HCT116 (cell line): ENCODE results near the gene SDK2. TPM values are rescaled to one million over a fixed set of nuclear protein-coding genes. Genes with fewer than 3 reads are reported as not detected.

Experiments used
- ATAC-seq: fragments of 200-7000 bp; cut with Tn5 transposase; 2 replicates; pipeline ENCODE4 v1.9.1; 2020; ENCODE audit warnings: mild to moderate bottlenecking, moderate library complexity
- BruUV-seq: library from RNA; stranded (reverse); fragments of 400-500 nt; replicated peaks from 2 replicates; lab custom pipeline; 2021; lab: Mats Ljungman, UMichigan
- CTCF ChIA-PET: fragments of 300-600 bp; sonication (Branson Sonifier 250); formaldehyde crosslinking; loops from one replicate; lab custom pipeline; 2021; ENCODE audit warnings: antibody characterized with exemption; lab: Charles Lee
- POLR2A ChIA-PET: fragments of 300-600, 350-600 bp; sonication (Branson Sonifier 250); formaldehyde crosslinking; loops from one replicate; lab custom pipeline; 2021; ENCODE audit warnings: antibody characterized with exemption; lab: Charles Lee
- RAD21 ChIA-PET, 2 experiments: fragments of 300-600 bp; sonication (Branson Sonifier 250); formaldehyde crosslinking; loops; one replicate each; lab custom pipeline; 2023; ENCODE audit warnings: low total read pairs in 2 of 2; ENCODE audit not compliant: uncharacterized antibody in 2 of 2, unreplicated experiment in 2 of 2, low non-redundant PET in 1 of 2; lab: Charles Lee
- DNase-seq: peaks from one replicate; pipeline ENCODE4 v3.0.0-alpha.2; 2010; ENCODE audit warnings: low read depth, low spot score
- H2AFZ ChIP-seq: fragments of 200-600 bp; shearing (Covaris generic), sonication (generic); 2 replicates; pipeline ENCODE4 v1.6.1; 2017; ENCODE audit warnings: low read depth, mixed run types, mixed read lengths, antibody characterized with exemption, low read length; ENCODE audit not compliant: poor library complexity, severe bottlenecking
- H3K27ac ChIP-seq: 2 replicates; pipeline ENCODE4 v1.5.1; 2012; ENCODE audit warnings: low read depth, low read length
- H3K27me3 ChIP-seq: fragments of 200-600 bp; sonication (generic); 2 replicates; pipeline ENCODE4 v1.6.1; 2016; ENCODE audit warnings: mixed run types, low read length, mixed read lengths; ENCODE audit not compliant: insufficient read depth
- H3K36me3 ChIP-seq, 2 experiments: fragments of 200-500 bp in 1 of 2; fragments of 200-600 bp in 1 of 2; sonication (Bioruptor generic) in 1 of 2; sonication (generic) in 1 of 2; 2 replicates each; pipeline versions ENCODE4 v1.5.1 to v1.6.1; 2014 to 2016; ENCODE audit warnings: low read length in 2 of 2, inconsistent platforms in 1 of 2, mixed read lengths in 1 of 2, mixed run types in 1 of 2; ENCODE audit not compliant: insufficient read depth in 2 of 2, control insufficient read depth in 1 of 2
- H3K4me1 ChIP-seq, 2 experiments: fragments of 200-600 bp in 1 of 2; sonication (generic) in 1 of 2; 2 replicates each; pipeline versions ENCODE4 v1.5.1 to v1.6.1; 2012 to 2017; ENCODE audit warnings: low read length in 2 of 2, inconsistent platforms in 1 of 2, mild to moderate bottlenecking in 1 of 2, mixed read lengths in 1 of 2, mixed run types in 1 of 2, moderate library complexity in 1 of 2; ENCODE audit not compliant: insufficient read depth in 2 of 2, control insufficient read depth in 1 of 2
- H3K4me2 ChIP-seq: fragments of 200-600 bp; sonication (generic); 2 replicates; pipeline ENCODE4 v1.6.1; 2017; ENCODE audit warnings: mixed run types, low read length, mixed read lengths
- H3K4me3 ChIP-seq, 2 experiments: fragments of 200-600 bp in 1 of 2; sonication (generic) in 1 of 2; replicated peaks in 1 of 2; 2 replicates each; pipeline ENCODE4 v1.5.1; 2011 to 2016; ENCODE audit warnings: low read length in 2 of 2, control low read depth in 1 of 2, low read depth in 1 of 2, mild to moderate bottlenecking in 1 of 2, mixed read lengths in 1 of 2, mixed run types in 1 of 2
- H3K79me2 ChIP-seq: fragments of 200-600 bp; sonication (generic); 2 replicates; pipeline ENCODE4 v1.6.1; 2017; ENCODE audit warnings: mild to moderate bottlenecking, mixed run types, low read length, moderate library complexity, mixed read lengths; ENCODE audit not compliant: insufficient read depth
- H3K9ac ChIP-seq: fragments of 200-600 bp; sonication (generic); 2 replicates; pipeline ENCODE4 v1.6.1; 2016; ENCODE audit warnings: low read length, mixed read lengths
- H3K9me2 ChIP-seq: fragments of 200-600 bp; sonication (generic), shearing (Covaris generic); 2 replicates; pipeline ENCODE4 v1.6.1; 2017; ENCODE audit warnings: mixed run types, mild to moderate bottlenecking, moderate library complexity; ENCODE audit not compliant: insufficient read depth
- H3K9me3 ChIP-seq, 2 experiments: fragments of 200-500 bp in 1 of 2; fragments of 200-600 bp in 1 of 2; sonication (Bioruptor generic) in 1 of 2; sonication (generic) in 1 of 2; 2 replicates each; pipeline ENCODE4 v1.6.1; 2014 to 2017; ENCODE audit warnings: low read length in 2 of 2, mixed read lengths in 2 of 2, inconsistent platforms in 1 of 2, low read depth in 1 of 2, mild to moderate bottlenecking in 1 of 2, mixed run types in 1 of 2, moderate library complexity in 1 of 2; ENCODE audit not compliant: control insufficient read depth in 1 of 2, insufficient read depth in 1 of 2
- H4K20me1 ChIP-seq: fragments of 200-600 bp; sonication (generic), shearing (Covaris generic); 2 replicates; pipeline ENCODE4 v1.6.1; 2017; ENCODE audit warnings: mixed run types, mild to moderate bottlenecking, moderate library complexity; ENCODE audit not compliant: insufficient read depth
- ATF3 ChIP-seq: IDR thresholded peaks from 2 replicates; pipeline ENCODE4 v1.6.1; 2012
- CBX3 ChIP-seq: IDR thresholded peaks from 2 replicates; pipeline ENCODE4 v1.6.1; 2012; ENCODE audit warnings: low read depth
- ELF1 ChIP-seq: IDR thresholded peaks from 2 replicates; pipeline ENCODE4 v1.6.1; 2012; ENCODE audit warnings: low read depth, borderline replicate concordance
- EZH2 ChIP-seq: fragments of 200-600 bp; sonication (generic); IDR thresholded peaks from 2 replicates; pipeline ENCODE4 v1.6.1; 2017; ENCODE audit warnings: antibody characterized with exemption, mixed run types
- EZH2phosphoT487 ChIP-seq: fragments of 200-600 bp; IDR thresholded peaks from 2 replicates; pipeline ENCODE4 v1.6.1; 2018; ENCODE audit warnings: antibody characterized with exemption, borderline replicate concordance
- FOSL1 ChIP-seq: IDR thresholded peaks from 2 replicates; pipeline ENCODE4 v1.6.1; 2012; ENCODE audit warnings: low read depth
- JUND ChIP-seq: IDR thresholded peaks from 2 replicates; pipeline ENCODE4 v1.6.1; 2012
- POLR2A ChIP-seq: IDR thresholded peaks from 2 replicates; pipeline ENCODE4 v1.7.0; 2011; ENCODE audit warnings: borderline replicate concordance; ENCODE audit not compliant: insufficient read depth, insufficient read length; ENCODE audit errors: extremely low read depth
- POLR2AphosphoS5 ChIP-seq: IDR thresholded peaks from 2 replicates; pipeline ENCODE4 v1.6.1; 2011; ENCODE audit warnings: mild to moderate bottlenecking, low read depth, low read length, moderate library complexity
- RAD21 ChIP-seq: IDR thresholded peaks from 2 replicates; pipeline ENCODE4 v1.6.1; 2012; ENCODE audit warnings: low read depth, mild to moderate bottlenecking
- REST ChIP-seq: IDR thresholded peaks from 2 replicates; pipeline ENCODE4 v1.6.1; 2012; ENCODE audit warnings: low read depth
- SIN3A ChIP-seq: IDR thresholded peaks from 2 replicates; pipeline ENCODE4 v1.6.1; 2012; ENCODE audit warnings: low read depth
- SRF ChIP-seq: IDR thresholded peaks from 2 replicates; pipeline ENCODE4 v1.6.1; 2012; ENCODE audit warnings: low read depth
- TCF7L2 ChIP-seq: IDR thresholded peaks from 2 replicates; pipeline ENCODE4 v1.7.0; 2011; ENCODE audit warnings: borderline replicate concordance, inconsistent platforms; ENCODE audit not compliant: insufficient read depth, insufficient read length; ENCODE audit errors: extremely low read depth
- ZFX ChIP-seq: fragments of 450-650 bp; IDR thresholded peaks from 2 replicates; pipeline ENCODE4 v1.6.1; 2017
- ZNF274 ChIP-seq: fragments of 200-500 bp; sonication (Bioruptor generic); IDR thresholded peaks from 2 replicates; pipeline ENCODE4 v1.6.1; 2014; ENCODE audit warnings: mild to moderate bottlenecking, low read depth, low read length, inconsistent platforms
- intact Hi-C: fragments of 100-400 bp; cut with micrococcal nuclease; formaldehyde crosslinking; loops from 2 replicates; pipeline ENCODE4 v1.10.0; 2022
- total RNA-seq: library from RNA; stranded (reverse); gene quantifications from one replicate; pipeline ENCODE4 v1.2.1, GENCODE V29; 2021; ENCODE audit not compliant: unreplicated experiment
- TF ChIP-seq, protein P1 (sequence below), 3 experiments: fragments of 200-600 bp in 1 of 3; sonication (generic) in 1 of 3; IDR thresholded peaks in 2 of 3; conservative IDR thresholded peaks in 1 of 3; 2 replicates each; pipeline ENCODE4 v1.5.1; 2012 to 2017; ENCODE audit warnings: low read depth in 2 of 3, low read length in 2 of 3, antibody characterized with exemption in 1 of 3, borderline replicate concordance in 1 of 3, control low read depth in 1 of 3, mild to moderate bottlenecking in 1 of 3, mixed read lengths in 1 of 3, mixed run types in 1 of 3, moderate library complexity in 1 of 3; ENCODE audit not compliant: insufficient read depth in 1 of 3

Gene SDK2
- total RNA-seq, 1 experiment from 2014 or later = 0.10 TPM

GRCh38 chr17:73532421-73532901 is 111.8 kb downstream of the SDK2 start:
- Histone ChIP-seq H3K9me2 (no peaks in the 10 kb centered on the region), H3K27ac (no peak overlapping the region), H3K9me3 (no peaks in the 10 kb centered on the region), H3K79me2 (no peaks in the 10 kb centered on the region), H3K4me1 (no peaks in the 10 kb centered on the region), H3K9ac (no peak overlapping the region), H3K4me2 (no peak overlapping the region), H3K4me3 (no peak overlapping the region), H3K36me3 (no peaks in the 10 kb centered on the region), H4K20me1 (no peaks in the 10 kb centered on the region), H2AFZ (no peak overlapping the region), H3K27me3 (peaks cover 33% of the 10 kb centered on the region)
- DNase-seq (no peak), ATAC-seq (no peak)
- ChIA-PET RAD21 (no interaction called here), POLR2A (no interaction called here), CTCF (no interaction called here)
- TF ChIP-seq CBX3 (no peak), SRF (no peak), RAD21 (no peak), JUND (no peak), ZFX (no peak), EZH2 (no peak)
- intact Hi-C loops = no loop called here
- no TSS peak for BruUV-seq

GRCh38 chr17:73531158-73531557 is 113.1 kb downstream of the SDK2 start:
- no peak overlapping the region for H3K4me3 ChIP-seq
- CTCF ChIA-PET = no interaction called here
- no TSS peak for BruUV-seq
- H3K27ac ChIP-seq = no peak overlapping the region
- POLR2A ChIA-PET = no interaction called here
- H2AFZ ChIP-seq = no peak overlapping the region
- H3K36me3 ChIP-seq = no peaks in the 10 kb centered on the region
- H4K20me1 ChIP-seq = no peaks in the 10 kb centered on the region
- no peaks in the 10 kb centered on the region for H3K9me3 ChIP-seq
- intact Hi-C loops = no loop called here
- no peaks in the 10 kb centered on the region for H3K79me2 ChIP-seq
- H3K27me3 ChIP-seq = peaks cover 46% of the 10 kb centered on the region
- H3K9ac ChIP-seq = no peak overlapping the region
- no peaks in the 10 kb centered on the region for H3K4me1 ChIP-seq
- no peak overlapping the region for H3K4me2 ChIP-seq
- H3K9me2 ChIP-seq = no peaks in the 10 kb centered on the region
- RAD21 ChIA-PET = no interaction called here
- DNase-seq (no peak), ATAC-seq (no peak)
- TF ChIP-seq FOSL1 = no peak
- TF ChIP-seq ELF1 = no peak
- no peak for TF ChIP-seq SRF
- TF ChIP-seq JUND = no peak
- no peak for TF ChIP-seq ATF3
- TF ChIP-seq REST = no peak
- TF ChIP-seq EZH2phosphoT487 = no peak
- no peak for TF ChIP-seq POLR2AphosphoS5
- no peak for TF ChIP-seq POLR2A
- TF ChIP-seq RAD21 = no peak
- no peak for TF ChIP-seq SIN3A
- no peak for TF ChIP-seq EZH2
- no peak for TF ChIP-seq TCF7L2
- no peak for TF ChIP-seq CBX3
- no peak for TF ChIP-seq ZNF274
- TF ChIP-seq, protein P1, sequence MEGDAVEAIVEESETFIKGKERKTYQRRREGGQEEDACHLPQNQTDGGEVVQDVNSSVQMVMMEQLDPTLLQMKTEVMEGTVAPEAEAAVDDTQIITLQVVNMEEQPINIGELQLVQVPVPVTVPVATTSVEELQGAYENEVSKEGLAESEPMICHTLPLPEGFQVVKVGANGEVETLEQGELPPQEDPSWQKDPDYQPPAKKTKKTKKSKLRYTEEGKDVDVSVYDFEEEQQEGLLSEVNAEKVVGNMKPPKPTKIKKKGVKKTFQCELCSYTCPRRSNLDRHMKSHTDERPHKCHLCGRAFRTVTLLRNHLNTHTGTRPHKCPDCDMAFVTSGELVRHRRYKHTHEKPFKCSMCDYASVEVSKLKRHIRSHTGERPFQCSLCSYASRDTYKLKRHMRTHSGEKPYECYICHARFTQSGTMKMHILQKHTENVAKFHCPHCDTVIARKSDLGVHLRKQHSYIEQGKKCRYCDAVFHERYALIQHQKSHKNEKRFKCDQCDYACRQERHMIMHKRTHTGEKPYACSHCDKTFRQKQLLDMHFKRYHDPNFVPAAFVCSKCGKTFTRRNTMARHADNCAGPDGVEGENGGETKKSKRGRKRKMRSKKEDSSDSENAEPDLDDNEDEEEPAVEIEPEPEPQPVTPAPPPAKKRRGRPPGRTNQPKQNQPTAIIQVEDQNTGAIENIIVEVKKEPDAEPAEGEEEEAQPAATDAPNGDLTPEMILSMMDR (IDR thresholded peaks at IDR 0.05 in 2 of 3, conservative IDR thresholded peaks at IDR 0.05 in 1 of 3; ENCODE audit: borderline replicate concordance in 1 of 3, insufficient read depth in 1 of 3, low read depth in 2 of 3, low read length in 2 of 3) = no peak
